Astrocyte (in vitro differentiated cells and primary cell): ENCODE measurements around the gene COL16A1.

Experiments used
- EZH2 ChIP-seq: IDR thresholded peaks from 2 replicates; pipeline ENCODE4 v1.6.1; 2012; ENCODE audit warnings: mild to moderate bottlenecking, low read length, inconsistent platforms; ENCODE audit not compliant: insufficient read depth
- TF ChIP-seq, protein P1 (sequence below): IDR thresholded peaks from 2 replicates; pipeline ENCODE4 v1.5.1; 2011; ENCODE audit warnings: low read depth, mild to moderate bottlenecking, inconsistent platforms, low read length, moderate library complexity; ENCODE audit not compliant: insufficient read depth

GRCh38 chr1:31734582-31735107, 30.8 kb upstream of the COL16A1 start:
- TF ChIP-seq, protein P1, sequence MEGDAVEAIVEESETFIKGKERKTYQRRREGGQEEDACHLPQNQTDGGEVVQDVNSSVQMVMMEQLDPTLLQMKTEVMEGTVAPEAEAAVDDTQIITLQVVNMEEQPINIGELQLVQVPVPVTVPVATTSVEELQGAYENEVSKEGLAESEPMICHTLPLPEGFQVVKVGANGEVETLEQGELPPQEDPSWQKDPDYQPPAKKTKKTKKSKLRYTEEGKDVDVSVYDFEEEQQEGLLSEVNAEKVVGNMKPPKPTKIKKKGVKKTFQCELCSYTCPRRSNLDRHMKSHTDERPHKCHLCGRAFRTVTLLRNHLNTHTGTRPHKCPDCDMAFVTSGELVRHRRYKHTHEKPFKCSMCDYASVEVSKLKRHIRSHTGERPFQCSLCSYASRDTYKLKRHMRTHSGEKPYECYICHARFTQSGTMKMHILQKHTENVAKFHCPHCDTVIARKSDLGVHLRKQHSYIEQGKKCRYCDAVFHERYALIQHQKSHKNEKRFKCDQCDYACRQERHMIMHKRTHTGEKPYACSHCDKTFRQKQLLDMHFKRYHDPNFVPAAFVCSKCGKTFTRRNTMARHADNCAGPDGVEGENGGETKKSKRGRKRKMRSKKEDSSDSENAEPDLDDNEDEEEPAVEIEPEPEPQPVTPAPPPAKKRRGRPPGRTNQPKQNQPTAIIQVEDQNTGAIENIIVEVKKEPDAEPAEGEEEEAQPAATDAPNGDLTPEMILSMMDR, result no peak
- TF ChIP-seq EZH2, result no peak
